Left renal cortex interstitium (tissue), 4 donors: ENCODE measurements around the gene RETREG3. TPM values are rescaled to one million over a fixed set of nuclear protein-coding genes. Genes with fewer than 3 reads are reported as not detected.
A peak's percentile ranks its signal among the peaks of the same experiment; 100 is the strongest.
"Not testable (repeated sequence)": the region's sequence is repeated elsewhere in the genome, so short reads cannot be mapped to it uniquely, and the experiment has no call there.

Source experiments
- DNase-seq, 4 donors: peaks; one replicate each; pipeline ENCODE4 v3.0.0-alpha.2; 2013; ENCODE audit warnings: low read depth in 4 of 4, low spot score in 2 of 4, missing footprints in 1 of 4
- polyA plus RNA-seq, 4 donors: library from polyadenylated mRNA; unstranded; fragments of 120-200 nt; gene quantifications; one replicate each; pipeline ENCODE4 v1.2.1, GENCODE V29; 2013; ENCODE audit not compliant: insufficient read length in 4 of 4

RETREG3 gene
- polyA plus RNA-seq, 4 donors, result 41.9 to 65.7 (median 51.1) TPM

DNA sequence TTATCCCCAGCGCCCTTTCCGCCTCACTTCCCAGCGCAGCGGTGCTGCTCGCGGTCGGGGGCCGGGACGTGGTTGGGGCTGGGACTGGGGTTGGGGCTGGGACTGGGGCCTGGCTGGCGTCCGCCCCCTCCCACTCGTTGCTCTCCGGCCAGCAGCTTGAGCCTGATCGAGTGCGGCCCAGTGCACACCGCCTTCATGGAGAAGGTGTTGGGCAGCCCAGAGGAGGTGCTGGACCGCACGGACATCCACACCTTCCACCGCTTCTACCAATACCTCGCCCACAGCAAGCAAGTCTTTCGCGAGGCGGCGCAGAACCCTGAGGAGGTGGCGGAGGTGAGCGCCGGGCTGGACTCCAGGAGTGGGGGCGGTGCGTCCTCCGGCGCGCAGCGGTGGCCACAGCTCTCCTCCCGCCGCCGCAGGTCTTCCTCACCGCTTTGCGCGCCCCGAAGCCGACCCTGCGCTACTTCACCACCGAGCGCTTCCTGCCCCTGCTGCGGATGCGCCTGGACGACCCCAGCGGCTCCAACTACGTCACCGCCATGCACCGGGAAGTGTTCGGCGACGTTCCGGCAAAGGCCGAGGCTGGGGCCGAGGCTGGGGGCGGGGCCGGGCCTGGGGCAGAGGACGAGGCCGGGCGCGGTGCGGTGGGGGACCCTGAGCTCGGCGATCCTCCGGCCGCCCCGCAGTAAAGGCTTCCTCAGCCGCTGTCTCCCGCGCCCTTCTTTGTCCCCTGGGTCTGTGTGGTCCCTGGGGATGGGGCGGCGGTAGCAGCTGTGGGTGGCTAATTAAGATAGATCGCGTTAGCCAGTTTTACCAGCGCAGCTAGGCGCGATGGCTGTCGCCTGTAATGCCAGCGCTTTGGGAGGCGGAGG is 54.7 kb downstream of the RETREG3 start:
- DNase-seq, result peak in 1 of 4 donors; percentile 85

DNA sequence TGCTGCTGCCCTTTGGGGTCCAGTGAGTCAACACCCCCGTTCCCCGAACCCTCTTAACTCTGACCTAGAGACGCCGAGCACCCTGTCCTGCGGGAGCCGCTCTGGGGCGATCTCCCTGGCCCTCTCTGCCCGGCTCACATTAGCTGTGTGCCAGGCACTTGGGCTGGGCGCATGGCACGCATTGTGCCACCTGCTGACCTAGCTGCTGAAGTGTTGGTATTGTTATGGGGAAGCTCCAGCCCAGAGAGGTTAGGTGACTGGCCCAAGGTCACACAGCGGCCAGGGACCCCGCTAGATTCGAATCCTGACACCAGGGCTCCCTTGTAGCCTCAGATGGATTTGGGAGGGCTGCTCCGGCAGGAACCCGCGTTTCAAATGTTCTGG is 55.3 kb downstream of the RETREG3 start:
- no peak for DNase-seq

DNA sequence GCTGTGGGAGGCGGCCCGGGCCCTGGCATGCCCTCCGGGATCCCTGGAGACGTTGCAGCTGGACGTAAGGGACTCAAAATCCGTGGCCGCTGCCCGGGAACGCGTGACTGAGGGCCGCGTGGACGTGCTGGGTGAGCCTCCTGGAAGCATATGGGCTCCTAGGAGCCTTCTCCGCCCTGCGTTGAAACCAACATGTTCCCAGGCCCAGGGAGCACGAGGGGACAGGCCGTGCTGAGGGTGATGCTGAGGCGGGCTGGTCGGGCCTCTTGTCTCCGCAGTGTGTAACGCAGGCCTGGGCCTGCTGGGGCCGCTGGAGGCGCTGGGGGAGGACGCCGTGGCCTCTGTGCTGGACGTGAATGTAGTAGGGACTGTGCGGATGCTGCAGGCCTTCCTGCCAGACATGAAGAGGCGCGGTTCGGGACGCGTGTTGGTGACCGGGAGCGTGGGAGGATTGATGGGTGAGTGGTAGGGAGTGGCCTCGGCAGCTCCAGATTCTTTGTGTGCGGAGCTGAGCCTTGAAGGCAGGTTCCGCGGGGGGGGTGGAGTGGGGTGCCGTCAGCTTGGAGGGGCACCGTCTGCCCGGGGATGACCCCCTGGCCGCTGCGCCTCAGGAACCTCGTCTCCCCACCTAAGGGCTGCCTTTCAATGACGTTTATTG is 55.9 kb downstream of the RETREG3 start:
- no peak for DNase-seq

DNA sequence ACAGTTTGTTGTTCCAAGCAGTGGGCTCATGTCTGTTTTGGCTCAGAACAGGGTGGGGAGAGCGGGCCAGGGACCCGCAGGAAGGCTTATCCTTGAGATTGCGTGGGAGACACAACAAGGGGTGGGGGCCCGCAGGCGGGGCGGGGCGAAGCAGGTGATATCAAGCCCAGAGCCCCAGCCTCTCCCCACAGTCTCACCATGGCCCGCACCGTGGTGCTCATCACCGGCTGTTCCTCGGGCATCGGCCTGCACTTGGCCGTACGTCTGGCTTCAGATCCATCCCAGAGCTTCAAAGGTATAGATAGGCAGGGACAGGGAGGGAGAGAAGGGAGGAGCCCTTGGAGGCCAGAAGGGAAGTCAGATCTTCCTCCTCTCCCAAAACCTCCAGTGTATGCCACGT is 56.4 kb downstream of the RETREG3 start, which contains the start of gene HSD17B1:
Gene HSD17B1 (plus strand): TSS at position 188 of the 400 bp plus-strand sequence. CDS start 11 bp downstream, at position 199.
- DNase-seq, result not testable (repeated sequence)

DNA sequence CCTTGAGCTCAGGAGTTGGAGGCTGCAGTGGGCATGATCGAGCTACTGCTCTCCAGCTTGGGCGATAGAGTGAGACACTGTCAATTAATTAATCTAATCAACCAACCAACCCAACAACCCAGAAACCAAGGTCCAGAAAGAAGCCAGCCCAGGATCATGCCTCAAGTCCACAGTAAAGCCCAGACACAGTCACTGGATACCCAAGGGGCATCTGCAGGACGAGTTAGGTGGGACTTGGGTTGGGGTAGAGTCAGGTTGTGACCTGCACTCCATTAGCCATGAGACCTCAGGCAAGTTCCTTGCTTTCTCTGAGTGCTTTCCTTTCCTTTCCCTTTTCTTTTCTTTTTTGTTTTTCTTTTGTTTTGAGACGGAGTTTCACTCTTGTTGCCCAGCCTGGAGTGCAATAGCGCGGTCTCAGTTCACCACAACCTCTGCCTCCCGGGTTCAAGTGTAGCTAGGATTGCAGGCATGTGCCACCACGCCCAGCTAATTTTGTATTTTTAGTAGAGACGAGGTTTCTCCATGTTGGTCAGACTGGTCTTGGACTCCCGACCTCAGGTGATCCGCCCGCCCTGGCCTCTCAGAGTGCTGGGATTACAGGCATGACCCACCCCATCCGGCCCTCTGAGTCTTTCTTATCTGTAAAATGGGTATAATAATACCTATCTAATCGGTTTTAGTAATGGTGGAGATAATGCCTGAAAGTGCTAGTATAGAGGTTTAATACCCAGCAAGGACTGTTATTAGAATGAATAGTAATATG is 60.0 kb downstream of the RETREG3 start:
- DNase-seq, result no peak

DNA sequence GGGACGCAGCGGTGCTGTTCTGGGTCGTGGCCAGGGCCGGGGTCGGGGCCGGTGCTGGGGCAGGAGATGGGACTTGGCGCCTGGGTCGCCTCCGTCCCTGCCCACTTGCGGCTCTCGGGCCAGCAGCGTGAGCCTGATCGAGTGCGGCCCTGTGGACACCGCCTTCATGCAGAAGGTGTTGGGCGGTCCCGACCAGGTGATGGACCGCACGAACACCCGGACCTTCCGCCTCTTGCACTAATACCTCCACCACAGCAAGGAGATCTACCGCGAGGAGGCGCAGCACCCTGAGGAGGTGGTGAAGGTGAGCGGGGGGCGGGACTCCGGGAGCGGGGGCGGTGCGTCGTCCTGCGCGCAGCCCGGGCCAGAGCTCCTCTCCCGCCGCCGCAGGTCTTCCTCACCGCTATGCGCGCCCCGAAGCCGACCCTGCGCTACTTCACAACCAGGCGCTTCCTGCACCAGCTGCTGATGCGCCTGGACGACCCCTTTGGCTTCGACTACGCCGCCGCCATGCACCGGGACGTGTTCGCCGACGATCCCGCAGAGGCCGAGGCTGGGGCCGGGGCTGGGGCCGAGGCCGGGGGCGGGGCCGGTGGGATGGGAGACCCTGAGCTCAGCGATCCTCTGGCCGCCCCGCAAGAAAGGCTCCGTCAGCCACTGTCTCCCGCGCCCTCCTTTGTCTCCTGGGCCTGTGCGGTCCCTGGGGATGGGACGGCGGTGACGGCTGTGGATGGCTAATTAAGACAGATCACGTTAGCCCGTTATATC is 60.9 kb downstream of the RETREG3 start:
- no peak for DNase-seq

DNA sequence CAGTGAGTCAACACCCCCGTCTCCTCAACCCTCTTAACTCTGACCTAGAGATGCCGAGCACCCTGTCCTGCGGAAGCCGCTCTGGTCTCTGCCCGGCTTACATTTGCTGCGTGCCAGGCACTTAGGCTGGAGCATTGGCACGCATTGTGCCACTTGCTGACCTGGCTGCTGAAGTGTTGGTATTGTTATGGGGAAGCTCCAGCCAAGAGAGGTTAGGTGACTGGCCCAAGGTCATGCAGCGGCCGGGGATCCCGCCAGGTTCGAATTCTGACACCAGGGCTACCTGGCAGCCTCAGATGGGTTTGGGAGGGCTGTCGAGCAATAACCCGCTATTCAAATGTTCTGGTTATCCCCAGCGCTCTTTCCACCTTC is 61.5 kb downstream of the RETREG3 start:
- DNase-seq, result no peak

DNA sequence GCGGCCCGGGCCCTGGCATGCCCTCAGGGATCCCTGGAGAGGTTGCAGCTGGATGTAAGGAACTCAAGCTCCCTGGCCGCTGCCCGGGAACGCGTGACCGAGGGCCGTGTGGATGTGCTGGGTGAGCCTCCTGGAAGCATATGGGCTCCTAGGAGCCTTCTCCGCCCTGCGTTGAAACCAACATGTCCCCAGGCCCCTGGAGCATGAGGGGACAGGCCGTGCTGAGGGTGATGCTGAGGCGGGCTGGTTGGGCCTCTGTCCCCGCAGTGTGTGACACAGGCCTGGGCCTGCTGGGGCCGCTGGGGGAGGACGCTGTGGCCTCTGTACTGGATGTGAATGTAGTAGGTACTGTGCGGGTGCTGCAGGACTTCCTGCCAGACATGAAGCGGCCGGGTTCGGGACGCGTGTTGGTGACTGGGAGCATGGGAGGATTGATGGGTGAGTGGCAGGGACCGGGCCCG is 62.1 kb downstream of the RETREG3 start:
- no peak for DNase-seq

DNA sequence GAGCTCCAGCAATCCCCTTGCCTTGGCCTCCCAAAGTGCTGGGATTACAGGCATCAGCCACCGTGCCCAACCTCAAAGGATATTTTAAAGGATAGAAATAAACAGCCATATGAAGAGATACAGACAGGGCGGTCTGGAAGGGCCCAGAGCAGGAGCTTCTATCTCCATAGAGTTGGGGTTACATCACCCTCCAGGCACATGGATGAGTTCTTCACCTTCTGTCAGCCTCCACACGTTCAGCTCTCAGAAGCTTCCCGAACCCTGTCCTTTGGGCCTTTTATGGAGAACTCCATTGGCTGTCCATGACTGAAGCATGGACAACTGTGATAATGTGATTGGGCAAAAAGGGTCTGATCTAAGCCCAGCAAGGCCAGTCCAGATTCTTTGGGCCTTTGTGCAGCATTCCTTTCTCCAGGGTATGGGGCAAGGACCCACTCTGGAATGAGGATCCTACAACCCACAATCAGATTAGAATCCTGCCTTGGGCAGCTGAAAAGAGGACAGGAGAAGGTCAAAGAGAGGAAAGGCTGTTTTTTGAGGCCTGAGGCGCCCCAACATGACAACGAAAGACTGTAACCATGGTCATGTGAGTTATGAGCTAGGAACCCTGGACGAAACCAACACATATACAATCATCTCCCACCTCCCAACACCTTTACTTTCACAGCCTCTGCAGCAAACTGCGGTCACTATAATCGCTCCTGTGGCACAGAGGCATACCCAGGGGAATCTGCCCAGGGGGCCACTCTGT is 63.2 kb downstream of the RETREG3 start:
- DNase-seq, result not testable (repeated sequence)

DNA sequence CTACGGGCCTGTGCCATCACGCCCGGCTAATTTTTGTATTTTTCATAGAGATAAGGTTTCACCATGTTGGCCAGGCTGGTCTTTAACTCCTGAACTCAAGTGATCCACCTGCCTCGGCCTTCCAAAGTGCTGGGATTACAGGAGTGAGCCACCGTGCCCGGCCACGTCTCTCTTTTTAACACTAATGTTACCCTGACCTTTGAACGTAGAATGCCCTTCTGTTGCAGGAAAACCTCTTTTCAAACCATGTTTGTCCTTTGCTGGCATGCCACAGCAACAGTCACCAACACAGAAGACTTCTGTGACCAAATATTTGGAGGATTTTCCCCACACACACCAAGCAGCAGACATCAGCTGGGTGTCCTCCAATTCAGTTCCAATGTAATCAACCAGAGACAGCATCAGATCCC is 64.3 kb downstream of the RETREG3 start:
- DNase-seq, result no peak

DNA sequence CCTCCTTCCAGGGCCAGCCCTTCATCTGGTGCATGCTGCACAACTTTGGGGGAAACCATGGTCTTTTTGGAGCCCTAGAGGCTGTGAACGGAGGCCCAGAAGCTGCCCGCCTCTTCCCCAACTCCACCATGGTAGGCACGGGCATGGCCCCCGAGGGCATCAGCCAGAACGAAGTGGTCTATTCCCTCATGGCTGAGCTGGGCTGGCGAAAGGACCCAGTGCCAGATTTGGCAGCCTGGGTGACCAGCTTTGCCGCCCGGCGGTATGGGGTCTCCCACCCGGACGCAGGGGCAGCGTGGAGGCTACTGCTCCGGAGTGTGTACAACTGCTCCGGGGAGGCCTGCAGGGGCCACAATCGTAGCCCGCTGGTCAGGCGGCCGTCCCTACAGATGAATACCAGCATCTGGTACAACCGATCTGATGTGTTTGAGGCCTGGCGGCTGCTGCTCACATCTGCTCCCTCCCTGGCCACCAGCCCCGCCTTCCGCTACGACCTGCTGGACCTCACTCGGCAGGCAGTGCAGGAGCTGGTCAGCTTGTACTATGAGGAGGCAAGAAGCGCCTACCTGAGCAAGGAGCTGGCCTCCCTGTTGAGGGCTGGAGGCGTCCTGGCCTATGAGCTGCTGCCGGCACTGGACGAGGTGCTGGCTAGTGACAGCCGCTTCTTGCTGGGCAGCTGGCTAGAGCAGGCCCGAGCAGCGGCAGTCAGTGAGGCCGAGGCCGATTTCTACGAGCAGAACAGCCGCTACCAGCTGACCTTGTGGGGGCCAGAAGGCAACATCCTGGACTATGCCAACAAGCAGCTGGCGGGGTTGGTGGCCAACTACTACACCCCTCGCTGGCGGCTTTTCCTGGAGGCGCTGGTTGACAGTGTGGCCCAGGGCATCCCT is 65.7 kb downstream of the RETREG3 start:
- DNase-seq, result no peak

DNA sequence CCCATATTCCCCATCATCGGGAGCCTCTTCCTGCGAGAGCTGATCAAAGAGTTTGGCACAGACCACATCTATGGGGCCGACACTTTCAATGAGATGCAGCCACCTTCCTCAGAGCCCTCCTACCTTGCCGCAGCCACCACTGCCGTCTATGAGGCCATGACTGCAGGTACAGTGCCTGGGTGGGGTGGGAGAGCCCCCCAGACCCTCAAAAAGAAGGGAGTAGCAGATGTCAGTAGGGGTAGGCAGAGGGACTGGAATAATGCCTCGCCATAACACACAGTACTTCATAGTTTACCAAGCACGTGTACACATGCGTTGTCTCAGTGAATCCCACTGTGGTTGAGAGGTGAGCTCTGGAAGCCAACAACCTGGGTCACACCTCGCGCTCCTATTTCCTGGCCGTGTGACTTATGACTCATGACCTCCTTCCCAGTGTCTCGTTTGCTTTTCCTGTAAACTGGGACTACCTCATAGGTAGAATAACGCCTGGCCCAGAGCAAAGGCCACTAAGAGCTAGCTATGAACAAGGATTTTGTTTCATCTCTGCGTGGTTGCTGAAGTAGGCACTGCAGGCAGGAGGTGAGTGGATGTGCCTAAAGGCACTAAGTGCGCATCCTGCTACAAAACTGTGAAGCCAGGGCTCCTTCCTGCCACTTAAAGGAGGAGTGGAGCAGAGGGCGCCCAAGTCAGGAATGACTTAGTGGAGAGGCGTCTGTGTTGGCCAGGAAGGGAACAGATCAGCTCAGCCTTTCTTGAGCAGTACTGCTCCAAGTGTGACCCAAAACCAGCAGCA is 67.9 kb downstream of the RETREG3 start:
- no peak for DNase-seq

DNA sequence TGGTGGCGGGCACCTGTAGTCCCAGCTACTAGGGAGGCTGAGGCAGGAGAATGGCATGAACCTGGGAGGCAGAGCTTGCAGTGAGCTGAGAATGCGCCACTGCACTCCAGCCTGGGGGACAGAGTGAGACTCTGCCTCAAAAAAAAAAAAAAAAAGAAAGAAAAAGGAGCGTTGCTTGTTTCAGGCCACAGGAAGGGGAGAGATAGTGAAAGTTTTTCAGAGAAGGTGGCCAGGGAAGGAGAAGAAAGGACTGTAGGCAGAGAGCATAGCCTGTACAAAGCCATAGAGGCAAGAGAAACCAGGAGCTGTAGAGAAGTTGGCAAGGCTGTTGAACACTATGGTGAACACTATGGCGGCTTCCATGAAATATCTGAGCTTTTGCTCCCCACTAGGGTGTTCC is 68.6 kb downstream of the RETREG3 start:
- DNase-seq, result not testable (repeated sequence)

DNA sequence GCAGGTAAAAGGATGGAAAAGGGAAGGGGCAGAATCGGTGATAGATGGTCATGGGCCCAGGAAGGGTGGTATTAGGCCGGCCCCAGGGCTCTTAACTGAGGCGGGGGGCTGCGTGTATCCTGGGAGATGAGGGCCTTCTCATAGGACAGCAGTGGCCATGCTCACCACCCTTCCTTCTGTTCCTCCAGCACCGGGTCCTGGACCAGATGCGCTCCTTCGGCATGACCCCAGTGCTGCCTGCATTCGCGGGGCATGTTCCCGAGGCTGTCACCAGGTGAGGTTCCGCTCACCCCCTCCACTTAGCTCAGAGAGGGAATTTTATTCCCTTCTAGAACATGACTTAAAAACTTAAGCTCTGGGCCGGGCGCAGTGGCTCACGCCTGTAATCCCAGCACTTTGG is 70.7 kb downstream of the RETREG3 start:
- no peak for DNase-seq

DNA sequence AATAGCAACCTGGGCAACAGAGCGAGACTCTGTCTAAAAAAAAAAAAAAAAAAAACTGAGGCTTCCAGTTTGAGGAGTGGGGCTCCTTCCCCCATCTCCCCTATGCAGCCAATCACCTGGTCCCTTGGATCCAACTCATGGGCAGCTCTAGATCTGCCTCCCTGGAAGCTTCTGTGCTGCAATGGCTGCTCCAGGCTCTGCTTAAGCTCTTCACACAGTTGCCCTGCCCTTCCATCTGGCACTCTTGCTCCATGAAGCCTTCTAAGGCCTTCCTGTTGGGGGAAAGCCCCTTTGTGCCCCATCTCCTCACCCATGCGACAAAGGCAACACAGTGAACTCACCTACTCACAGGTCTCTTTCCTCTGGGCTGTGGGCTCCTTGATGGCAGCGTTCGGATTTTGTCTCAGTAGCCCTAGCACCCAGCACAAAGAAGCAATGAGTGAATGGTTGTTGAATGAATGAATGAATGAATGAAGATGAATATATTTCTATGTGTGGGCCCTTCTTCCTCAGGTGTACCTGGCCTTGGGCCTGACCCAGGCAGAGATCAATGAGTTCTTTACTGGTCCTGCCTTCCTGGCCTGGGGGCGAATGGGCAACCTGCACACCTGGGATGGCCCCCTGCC is 71.2 kb downstream of the RETREG3 start:
- no peak for DNase-seq

DNA sequence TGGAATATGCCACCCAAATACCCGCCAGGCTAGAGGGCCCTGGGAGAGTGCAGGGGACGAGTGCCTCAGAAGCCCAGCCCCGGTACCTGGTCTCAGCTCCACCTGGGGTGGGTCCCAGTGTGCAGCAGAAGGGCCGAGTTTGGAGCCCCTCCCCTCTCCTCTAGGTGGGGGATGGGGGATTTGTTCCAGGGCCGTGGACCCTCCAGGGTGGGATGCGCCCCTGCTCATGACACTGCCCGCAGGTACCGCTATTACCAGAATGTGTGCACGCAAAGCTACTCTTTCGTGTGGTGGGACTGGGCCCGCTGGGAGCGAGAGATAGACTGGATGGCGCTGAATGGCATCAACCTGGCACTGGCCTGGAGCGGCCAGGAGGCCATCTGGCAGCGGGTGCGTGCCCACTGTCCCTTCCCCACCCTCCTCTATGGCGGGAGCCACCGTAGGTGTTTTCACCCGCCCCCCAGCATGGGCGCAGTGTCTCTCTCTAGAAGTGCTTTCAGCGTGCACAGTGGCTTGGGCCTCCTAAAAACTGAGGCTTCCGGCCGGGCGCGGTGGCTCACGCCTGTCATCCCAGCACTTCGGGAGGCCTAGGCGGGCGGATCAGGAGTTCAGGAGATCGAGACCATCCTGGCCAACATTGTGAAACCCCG is 71.9 kb downstream of the RETREG3 start:
- DNase-seq, result no peak
